ENCODE results near the gene MAMDC2.
A peak's percentile ranks its signal among the peaks of the same experiment; 100 is the strongest.
"Not testable (repeated sequence)": the region's sequence is repeated elsewhere in the genome, so short reads cannot be mapped to it uniquely, and the experiment has no call there.

Gene MAMDC2

DNA sequence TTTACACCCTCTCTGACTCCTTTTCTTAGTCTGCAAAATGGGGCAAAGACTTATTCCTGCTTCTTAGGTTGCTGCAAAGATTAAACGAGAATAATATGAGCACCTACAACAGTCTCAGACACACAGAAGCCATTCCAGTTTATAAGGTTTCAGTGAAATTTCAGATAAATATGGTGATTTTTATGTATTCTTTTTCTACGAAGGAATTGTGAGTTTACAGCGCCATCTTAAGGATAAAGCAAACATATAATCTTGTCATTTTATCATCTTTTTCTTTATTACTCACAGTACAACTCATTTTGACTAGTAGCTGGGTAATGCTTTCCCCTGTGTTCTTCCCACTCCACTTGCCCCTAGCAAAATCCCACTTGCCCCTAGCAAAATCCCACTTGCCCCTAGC, 185.9 kb downstream of the MAMDC2 start:
- peak; percentile 80 for ATAC-seq
- TF ChIP-seq, protein P1, sequence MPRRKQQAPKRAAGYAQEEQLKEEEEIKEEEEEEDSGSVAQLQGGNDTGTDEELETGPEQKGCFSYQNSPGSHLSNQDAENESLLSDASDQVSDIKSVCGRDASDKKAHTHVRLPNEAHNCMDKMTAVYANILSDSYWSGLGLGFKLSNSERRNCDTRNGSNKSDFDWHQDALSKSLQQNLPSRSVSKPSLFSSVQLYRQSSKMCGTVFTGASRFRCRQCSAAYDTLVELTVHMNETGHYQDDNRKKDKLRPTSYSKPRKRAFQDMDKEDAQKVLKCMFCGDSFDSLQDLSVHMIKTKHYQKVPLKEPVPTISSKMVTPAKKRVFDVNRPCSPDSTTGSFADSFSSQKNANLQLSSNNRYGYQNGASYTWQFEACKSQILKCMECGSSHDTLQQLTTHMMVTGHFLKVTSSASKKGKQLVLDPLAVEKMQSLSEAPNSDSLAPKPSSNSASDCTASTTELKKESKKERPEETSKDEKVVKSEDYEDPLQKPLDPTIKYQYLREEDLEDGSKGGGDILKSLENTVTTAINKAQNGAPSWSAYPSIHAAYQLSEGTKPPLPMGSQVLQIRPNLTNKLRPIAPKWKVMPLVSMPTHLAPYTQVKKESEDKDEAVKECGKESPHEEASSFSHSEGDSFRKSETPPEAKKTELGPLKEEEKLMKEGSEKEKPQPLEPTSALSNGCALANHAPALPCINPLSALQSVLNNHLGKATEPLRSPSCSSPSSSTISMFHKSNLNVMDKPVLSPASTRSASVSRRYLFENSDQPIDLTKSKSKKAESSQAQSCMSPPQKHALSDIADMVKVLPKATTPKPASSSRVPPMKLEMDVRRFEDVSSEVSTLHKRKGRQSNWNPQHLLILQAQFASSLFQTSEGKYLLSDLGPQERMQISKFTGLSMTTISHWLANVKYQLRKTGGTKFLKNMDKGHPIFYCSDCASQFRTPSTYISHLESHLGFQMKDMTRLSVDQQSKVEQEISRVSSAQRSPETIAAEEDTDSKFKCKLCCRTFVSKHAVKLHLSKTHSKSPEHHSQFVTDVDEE (CRISPR knock-in tag; IDR thresholded peaks at IDR 0.05): no peak
- TF ChIP-seq ZNF565 (CRISPR knock-in tag; conservative IDR thresholded peaks at IDR 0.05; ENCODE audit: low read depth): no peak
- TF ChIP-seq ZNF8 (CRISPR knock-in tag; IDR thresholded peaks at IDR 0.05): no peak
- no peak for TF ChIP-seq SNAI2 (CRISPR knock-in tag; IDR thresholded peaks at IDR 0.05)
- TF ChIP-seq, protein P2, sequence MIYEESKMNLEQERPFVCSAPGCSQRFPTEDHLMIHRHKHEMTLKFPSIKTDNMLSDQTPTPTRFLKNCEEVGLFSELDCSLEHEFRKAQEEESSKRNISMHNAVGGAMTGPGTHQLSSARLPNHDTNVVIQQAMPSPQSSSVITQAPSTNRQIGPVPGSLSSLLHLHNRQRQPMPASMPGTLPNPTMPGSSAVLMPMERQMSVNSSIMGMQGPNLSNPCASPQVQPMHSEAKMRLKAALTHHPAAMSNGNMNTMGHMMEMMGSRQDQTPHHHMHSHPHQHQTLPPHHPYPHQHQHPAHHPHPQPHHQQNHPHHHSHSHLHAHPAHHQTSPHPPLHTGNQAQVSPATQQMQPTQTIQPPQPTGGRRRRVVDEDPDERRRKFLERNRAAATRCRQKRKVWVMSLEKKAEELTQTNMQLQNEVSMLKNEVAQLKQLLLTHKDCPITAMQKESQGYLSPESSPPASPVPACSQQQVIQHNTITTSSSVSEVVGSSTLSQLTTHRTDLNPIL (CRISPR knock-in tag; IDR thresholded peaks at IDR 0.05; ENCODE audit: low read depth): no peak
- TF ChIP-seq, protein P3, sequence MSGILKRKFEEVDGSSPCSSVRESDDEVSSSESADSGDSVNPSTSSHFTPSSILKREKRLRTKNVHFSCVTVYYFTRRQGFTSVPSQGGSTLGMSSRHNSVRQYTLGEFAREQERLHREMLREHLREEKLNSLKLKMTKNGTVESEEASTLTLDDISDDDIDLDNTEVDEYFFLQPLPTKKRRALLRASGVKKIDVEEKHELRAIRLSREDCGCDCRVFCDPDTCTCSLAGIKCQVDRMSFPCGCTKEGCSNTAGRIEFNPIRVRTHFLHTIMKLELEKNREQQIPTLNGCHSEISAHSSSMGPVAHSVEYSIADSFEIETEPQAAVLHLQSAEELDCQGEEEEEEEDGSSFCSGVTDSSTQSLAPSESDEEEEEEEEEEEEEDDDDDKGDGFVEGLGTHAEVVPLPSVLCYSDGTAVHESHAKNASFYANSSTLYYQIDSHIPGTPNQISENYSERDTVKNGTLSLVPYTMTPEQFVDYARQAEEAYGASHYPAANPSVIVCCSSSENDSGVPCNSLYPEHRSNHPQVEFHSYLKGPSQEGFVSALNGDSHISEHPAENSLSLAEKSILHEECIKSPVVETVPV (CRISPR knock-in tag; IDR thresholded peaks at IDR 0.05): no peak
- TF ChIP-seq ISL1 (CRISPR knock-in tag; IDR thresholded peaks at IDR 0.05): no peak
- TF ChIP-seq TOX (CRISPR knock-in tag; IDR thresholded peaks at IDR 0.05; ENCODE audit: borderline replicate concordance): no peak
- TF ChIP-seq RARB (CRISPR knock-in tag; IDR thresholded peaks at IDR 0.05): no peak
- no peak for TF ChIP-seq TCF4 (CRISPR knock-in tag; IDR thresholded peaks at IDR 0.05; ENCODE audit: borderline replicate concordance)
- TF ChIP-seq ESRRG (CRISPR knock-in tag; IDR thresholded peaks at IDR 0.05): no peak
- no peak for TF ChIP-seq ZFP3 (CRISPR knock-in tag; IDR thresholded peaks at IDR 0.05)
- no peak for TF ChIP-seq ZNF70 (CRISPR knock-in tag; IDR thresholded peaks at IDR 0.05)
- TF ChIP-seq ZC3H10 (CRISPR knock-in tag; IDR thresholded peaks at IDR 0.05): no peak

DNA sequence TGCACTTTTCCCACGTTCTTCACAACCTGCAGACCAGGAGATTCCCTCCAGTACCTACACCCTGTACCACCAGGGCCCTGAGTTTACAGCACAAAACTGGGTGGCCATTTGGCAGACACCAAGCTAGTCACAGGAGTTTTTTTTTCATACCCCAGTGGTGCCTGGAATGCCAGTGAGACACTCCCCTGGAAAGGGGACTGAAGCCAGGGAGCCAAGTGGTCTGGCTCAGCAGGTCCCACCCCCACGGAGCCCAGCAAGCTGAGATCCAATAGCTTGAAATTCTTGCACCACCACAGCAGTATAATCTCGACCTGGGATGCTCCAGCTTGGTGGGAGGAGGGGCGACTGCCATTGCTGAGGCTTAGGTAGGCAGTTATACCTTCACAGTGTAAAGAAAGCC, 188.8 kb downstream of the MAMDC2 start:
- TF ChIP-seq OSR1 (CRISPR knock-in tag; IDR thresholded peaks at IDR 0.05) (no peak), TOX (CRISPR knock-in tag; IDR thresholded peaks at IDR 0.05; ENCODE audit: borderline replicate concordance) (no peak), ISL1 (CRISPR knock-in tag; IDR thresholded peaks at IDR 0.05) (no peak), ZNF565 (CRISPR knock-in tag; conservative IDR thresholded peaks at IDR 0.05; ENCODE audit: low read depth) (no peak), ZFP3 (CRISPR knock-in tag; IDR thresholded peaks at IDR 0.05) (no peak)
- TF ChIP-seq, protein P2 (CRISPR knock-in tag; IDR thresholded peaks at IDR 0.05; ENCODE audit: low read depth): no peak
- no peak for ATAC-seq

DNA sequence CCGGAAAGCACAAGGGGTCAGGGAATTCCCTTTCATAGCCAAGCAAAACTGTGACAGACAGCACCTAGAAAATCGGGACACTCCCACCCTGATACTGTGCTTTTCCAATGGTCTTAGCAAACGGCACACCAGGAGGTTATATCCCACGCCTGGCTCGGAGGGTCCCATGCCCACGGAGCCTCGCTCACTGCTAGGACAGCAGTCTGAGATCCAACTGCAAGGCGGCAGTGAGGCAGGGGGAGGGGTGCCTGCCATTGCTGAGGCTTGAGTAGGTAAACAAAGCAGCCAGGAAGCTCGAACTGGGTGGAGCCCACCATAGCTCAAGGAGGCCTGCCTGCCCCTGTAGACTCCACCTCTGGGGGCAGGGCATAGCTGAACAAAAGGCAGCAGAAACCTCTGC, 190.6 kb downstream of the MAMDC2 start:
- not testable (repeated sequence) for ATAC-seq

DNA sequence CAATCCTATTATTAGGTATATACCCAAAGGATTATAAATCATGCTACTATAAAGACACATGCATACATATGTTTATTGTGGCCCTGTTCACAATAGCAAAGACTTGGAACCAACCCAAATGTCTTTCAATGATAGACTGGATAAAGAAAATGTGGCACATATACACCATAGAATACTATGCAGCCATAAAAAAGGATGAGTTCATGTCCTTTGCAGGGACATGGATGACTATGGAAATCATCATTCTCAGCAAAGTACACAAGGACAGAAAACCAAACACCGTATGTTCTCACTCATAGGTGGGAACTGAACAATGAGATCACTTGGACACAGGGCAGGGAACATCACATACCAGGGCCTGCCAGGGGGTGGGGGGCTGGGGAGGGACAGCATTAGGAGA, 202.3 kb downstream of the MAMDC2 start:
- ATAC-seq: not testable (repeated sequence)

DNA sequence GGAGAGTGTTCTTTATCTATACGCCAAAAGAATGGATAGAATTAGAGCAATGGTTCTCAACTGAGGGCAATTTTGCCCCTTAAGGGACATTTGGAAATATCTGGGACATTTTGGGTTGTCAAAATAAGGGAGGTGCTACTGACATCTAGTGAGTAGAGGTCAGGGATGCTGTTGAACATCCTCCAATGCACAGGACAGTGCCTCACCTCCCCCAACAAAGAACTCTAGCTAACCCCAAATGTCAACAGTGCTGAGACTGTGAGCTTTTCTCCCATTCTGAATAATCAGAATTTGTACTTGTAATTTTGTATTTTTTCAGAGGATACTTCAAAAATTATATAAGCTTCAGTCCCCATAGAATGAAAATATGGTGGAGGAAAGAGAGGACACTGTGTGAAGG, 206.6 kb downstream of the MAMDC2 start:
- no peak for TF ChIP-seq ESRRG (CRISPR knock-in tag; IDR thresholded peaks at IDR 0.05)
- no peak for TF ChIP-seq ZFP3 (CRISPR knock-in tag; IDR thresholded peaks at IDR 0.05)
- TF ChIP-seq ISL1 (CRISPR knock-in tag; IDR thresholded peaks at IDR 0.05): no peak
- no peak for TF ChIP-seq ZC3H10 (CRISPR knock-in tag; IDR thresholded peaks at IDR 0.05)
- no peak for TF ChIP-seq SNAI2 (CRISPR knock-in tag; IDR thresholded peaks at IDR 0.05)
- TF ChIP-seq, protein P3 (CRISPR knock-in tag; IDR thresholded peaks at IDR 0.05): no peak
- TF ChIP-seq, protein P2 (CRISPR knock-in tag; IDR thresholded peaks at IDR 0.05; ENCODE audit: low read depth): no peak
- TF ChIP-seq BACH2 (CRISPR knock-in tag; IDR thresholded peaks at IDR 0.05; ENCODE audit: borderline replicate concordance): no peak
- no peak for TF ChIP-seq RARB (CRISPR knock-in tag; IDR thresholded peaks at IDR 0.05)
- TF ChIP-seq, protein P1 (CRISPR knock-in tag; IDR thresholded peaks at IDR 0.05): no peak
- TF ChIP-seq TCF4 (CRISPR knock-in tag; IDR thresholded peaks at IDR 0.05; ENCODE audit: borderline replicate concordance): no peak
- TF ChIP-seq PPARA (CRISPR knock-in tag; IDR thresholded peaks at IDR 0.05; ENCODE audit: borderline replicate concordance): no peak
- no peak for TF ChIP-seq ZNF70 (CRISPR knock-in tag; IDR thresholded peaks at IDR 0.05)
- TF ChIP-seq ZNF565 (CRISPR knock-in tag; conservative IDR thresholded peaks at IDR 0.05; ENCODE audit: low read depth): no peak
- ATAC-seq: no peak

Measured in SK-N-SH treated with all-trans-retinoic acid at 6 μM for 48 hours (cell line).